GM12873 (cell line): Measurements from ENCODE around the gene PCDHGA6.
A peak's percentile ranks its signal among the peaks of the same experiment; 100 is the strongest.

ENCODE experiments used
- CTCF ChIP-seq: IDR thresholded peaks from 2 replicates; pipeline ENCODE4 v1.5.1; 2012; ENCODE audit warnings: low read depth, mild to moderate bottlenecking, moderate library complexity, low read length, control low read depth; ENCODE audit not compliant: insufficient read depth; ENCODE audit errors: missing control alignments

Gene PCDHGA6

GRCh38 chr5:141343242-141343952, 30.3 kb upstream of the PCDHGA6 start, which contains the start of gene PCDHGA3:
TSS of gene PCDHGA3 (plus strand) at chr5:141343829. CDS start at chr5:141344034, 205 bp downstream.
- peak; percentile 57 for TF ChIP-seq CTCF

GRCh38 chr5:141343953-141344463, 29.7 kb upstream of the PCDHGA6 start:
- no peak for TF ChIP-seq CTCF

GRCh38 chr5:141345327-141345726, 28.4 kb upstream of the PCDHGA6 start:
- no peak for TF ChIP-seq CTCF

- TF ChIP-seq CTCF: peak; percentile 70
Observed at GRCh38 chr5:141349917-141350619, 23.6 kb upstream of the PCDHGA6 start, which contains the start of gene PCDHGB1. TSS of gene PCDHGB1 (plus strand) at chr5:141350099. CDS start at chr5:141350261, 162 bp downstream.

GRCh38 chr5:141351591-141351990, 22.1 kb upstream of the PCDHGA6 start:
- TF ChIP-seq CTCF: no peak

- TF ChIP-seq CTCF: peak; percentile 49
Observed at GRCh38 chr5:141354900-141355469, 18.7 kb upstream of the PCDHGA6 start, which contains the start of gene PCDHGA4. TSS of gene PCDHGA4 (plus strand) at chr5:141355021. CDS start at chr5:141355108, 87 bp downstream.

GRCh38 chr5:141355641-141356040, 18.1 kb upstream of the PCDHGA6 start:
- no peak for TF ChIP-seq CTCF
